HG02981 (cell line): Measurements from ENCODE around the gene PRR29.
"Not testable (repeated sequence)": the region's sequence is repeated elsewhere in the genome, so short reads cannot be mapped to it uniquely, and the experiment has no call there.

ENCODE experiments used
- ATAC-seq: cut with Tn5 transposase; IDR thresholded peaks from one replicate; pipeline ENCODE4 v1.9.1; 2021; ENCODE audit warnings: mild to moderate bottlenecking, moderate library complexity; ENCODE audit not compliant: unreplicated experiment

PRR29 gene

GRCh38 chr17:64008830-64009229, 10.7 kb downstream of the PRR29 start:
- ATAC-seq: no peak

- ATAC-seq: no peak
Measured at GRCh38 chr17:64009571-64010402, 11.6 kb downstream of the PRR29 start.

- no peak for ATAC-seq
Measured at GRCh38 chr17:64015447-64015846, 17.3 kb downstream of the PRR29 start.

- ATAC-seq: no peak
Measured at GRCh38 chr17:64016231-64016784, 18.2 kb downstream of the PRR29 start.

GRCh38 chr17:64016974-64017373, 18.8 kb downstream of the PRR29 start:
- ATAC-seq: no peak

- ATAC-seq: no peak
Measured at GRCh38 chr17:64017381-64017980, 19.3 kb downstream of the PRR29 start.

GRCh38 chr17:64019551-64019961, 21.4 kb downstream of the PRR29 start:
- not testable (repeated sequence) for ATAC-seq

- peak; percentile 63 for ATAC-seq
Measured at GRCh38 chr17:64020056-64020766, 22.1 kb downstream of the PRR29 start, which contains the start of gene ICAM2. Gene ICAM2 (minus strand): TSS chr17:64020633. CDS start chr17:64006691, 13,942 bp downstream.

GRCh38 chr17:64022611-64023063, 24.5 kb downstream of the PRR29 start:
- no peak for ATAC-seq

GRCh38 chr17:64024215-64024654, 26.1 kb downstream of the PRR29 start:
- no peak for ATAC-seq

- ATAC-seq: peak; percentile 4
Measured at GRCh38 chr17:64024781-64025731, 26.9 kb downstream of the PRR29 start.

GRCh38 chr17:64025732-64026294, 27.7 kb downstream of the PRR29 start:
- ATAC-seq: peak; percentile 63

GRCh38 chr17:64028874-64029464, 30.8 kb downstream of the PRR29 start:
- no peak for ATAC-seq

- ATAC-seq: no peak
Measured at GRCh38 chr17:64032081-64032480, 33.9 kb downstream of the PRR29 start.

GRCh38 chr17:64036198-64036922, 38.2 kb downstream of the PRR29 start:
- no peak for ATAC-seq

- ATAC-seq: no peak
Measured at GRCh38 chr17:64037180-64037579, 39.0 kb downstream of the PRR29 start.

- ATAC-seq: no peak
Measured at GRCh38 chr17:64037802-64038201, 39.7 kb downstream of the PRR29 start.

- no peak for ATAC-seq
Measured at GRCh38 chr17:64038331-64039105, 40.4 kb downstream of the PRR29 start.
